ENCODE data around the gene FHIT. TPM values are rescaled to one million over a fixed set of nuclear protein-coding genes. Genes with fewer than 3 reads are reported as not detected.

Gene FHIT
- total RNA-seq, 1 experiment from 2014 or later, result 20.1 TPM

DNA sequence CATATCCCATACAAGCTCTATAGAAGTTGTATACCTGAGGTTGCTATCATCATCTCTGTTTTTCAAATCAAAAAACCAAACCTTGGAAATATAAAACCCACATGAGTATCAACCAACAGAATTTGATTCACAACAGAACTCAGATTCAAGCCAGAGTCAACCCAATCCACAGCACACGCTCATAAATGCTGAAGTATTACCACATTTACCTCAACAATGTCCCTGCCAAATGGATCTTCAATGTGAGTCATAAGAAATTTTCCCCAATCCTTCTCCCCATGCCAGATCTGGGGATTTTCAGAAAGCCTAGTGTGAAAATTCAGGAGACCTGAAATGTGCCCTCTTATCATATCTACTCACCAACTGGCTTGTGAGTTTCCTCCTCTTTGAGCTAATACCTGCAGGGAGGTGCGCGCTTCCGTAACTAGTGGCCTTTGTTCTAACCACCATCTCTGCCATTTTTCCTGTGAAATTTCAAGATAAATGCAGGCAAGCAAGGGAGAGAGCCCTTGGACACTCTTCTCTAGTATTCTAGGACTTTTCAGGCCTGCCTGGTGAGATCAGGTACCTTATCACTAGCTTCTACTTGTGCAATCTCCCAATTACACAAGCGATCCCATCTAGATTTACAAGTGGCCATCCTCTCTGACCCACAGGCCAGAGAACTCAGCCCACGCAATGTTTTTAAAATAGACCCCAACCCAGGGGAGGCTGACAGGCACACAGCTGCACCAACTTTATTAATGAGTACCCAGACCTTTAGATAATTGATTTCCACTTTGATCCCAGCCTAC is 1124.5 kb downstream of the FHIT start:
- intact Hi-C loops (cut with micrococcal nuclease), result no loop called here
- POLR2A ChIA-PET, result no interaction called here
- peaks cover 6% of the 10 kb centered on the region for H3K36me3 Mint-ChIP-seq (ENCODE audit: insufficient read depth, unreplicated experiment)
- peak; percentile 38 for DNase-seq (ENCODE audit: unreplicated experiment)
- BruUV-seq (replicated peaks), result no TSS peak
- CTCF ChIA-PET, result interaction anchor here (0.6 kb wide), 1 partner anchor 58 kb away, joined by 4 read pairs; no protein-coding TSS in a partner anchor
- no peaks in the 10 kb centered on the region for H3K27me3 Mint-ChIP-seq (ENCODE audit: insufficient read depth, unreplicated experiment)
- TF ChIP-seq, protein P1, sequence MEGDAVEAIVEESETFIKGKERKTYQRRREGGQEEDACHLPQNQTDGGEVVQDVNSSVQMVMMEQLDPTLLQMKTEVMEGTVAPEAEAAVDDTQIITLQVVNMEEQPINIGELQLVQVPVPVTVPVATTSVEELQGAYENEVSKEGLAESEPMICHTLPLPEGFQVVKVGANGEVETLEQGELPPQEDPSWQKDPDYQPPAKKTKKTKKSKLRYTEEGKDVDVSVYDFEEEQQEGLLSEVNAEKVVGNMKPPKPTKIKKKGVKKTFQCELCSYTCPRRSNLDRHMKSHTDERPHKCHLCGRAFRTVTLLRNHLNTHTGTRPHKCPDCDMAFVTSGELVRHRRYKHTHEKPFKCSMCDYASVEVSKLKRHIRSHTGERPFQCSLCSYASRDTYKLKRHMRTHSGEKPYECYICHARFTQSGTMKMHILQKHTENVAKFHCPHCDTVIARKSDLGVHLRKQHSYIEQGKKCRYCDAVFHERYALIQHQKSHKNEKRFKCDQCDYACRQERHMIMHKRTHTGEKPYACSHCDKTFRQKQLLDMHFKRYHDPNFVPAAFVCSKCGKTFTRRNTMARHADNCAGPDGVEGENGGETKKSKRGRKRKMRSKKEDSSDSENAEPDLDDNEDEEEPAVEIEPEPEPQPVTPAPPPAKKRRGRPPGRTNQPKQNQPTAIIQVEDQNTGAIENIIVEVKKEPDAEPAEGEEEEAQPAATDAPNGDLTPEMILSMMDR (IDR thresholded peaks at IDR 0.05; ENCODE audit: unreplicated experiment), result no peak
- H3K4me3 Mint-ChIP-seq (ENCODE audit: unreplicated experiment), result no peak overlapping the region
- H3K9me3 Mint-ChIP-seq (ENCODE audit: unreplicated experiment), result no peaks in the 10 kb centered on the region
- H3K4me1 Mint-ChIP-seq (ENCODE audit: insufficient read depth, unreplicated experiment), result no peaks in the 10 kb centered on the region
- H3K27ac Mint-ChIP-seq (ENCODE audit: low read depth, unreplicated experiment), result no peak overlapping the region

DNA sequence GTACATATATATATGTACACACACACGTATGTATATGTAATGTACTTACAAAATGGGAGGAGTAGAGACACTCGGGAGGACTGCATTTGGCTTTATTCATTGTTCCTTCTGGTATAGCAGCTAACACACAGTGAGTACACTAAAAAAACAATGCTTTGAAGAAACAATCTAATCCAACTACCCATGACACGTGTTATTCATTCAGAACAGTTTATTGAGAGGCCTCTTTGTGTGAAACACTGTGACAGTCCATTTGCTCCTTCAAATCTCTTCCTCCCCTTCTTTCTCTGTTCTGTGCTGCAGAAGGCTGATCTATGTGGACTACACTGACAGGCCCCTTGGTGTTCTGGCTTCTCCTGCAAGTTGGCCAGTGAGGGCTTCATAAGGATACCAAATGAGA is 1125.6 kb downstream of the FHIT start:
- Mint-ChIP-seq H3K36me3 (ENCODE audit: insufficient read depth, unreplicated experiment) (peaks cover 6% of the 10 kb centered on the region), H3K4me1 (ENCODE audit: insufficient read depth, unreplicated experiment) (no peaks in the 10 kb centered on the region), H3K9me3 (ENCODE audit: unreplicated experiment) (no peaks in the 10 kb centered on the region), H3K27ac (ENCODE audit: low read depth, unreplicated experiment) (no peak overlapping the region), H3K27me3 (ENCODE audit: insufficient read depth, unreplicated experiment) (no peaks in the 10 kb centered on the region), H3K4me3 (ENCODE audit: unreplicated experiment) (no peak overlapping the region)
- ChIA-PET CTCF (interaction anchor here (0.6 kb wide), 1 partner anchor 60 kb away, joined by 4 read pairs; no protein-coding TSS in a partner anchor), POLR2A (no interaction called here)
- intact Hi-C loops (cut with micrococcal nuclease), result no loop called here
- TF ChIP-seq, protein P1 (IDR thresholded peaks at IDR 0.05; ENCODE audit: unreplicated experiment), result no peak
- no TSS peak for BruUV-seq (replicated peaks)
- DNase-seq (ENCODE audit: unreplicated experiment), result no peak

DNA sequence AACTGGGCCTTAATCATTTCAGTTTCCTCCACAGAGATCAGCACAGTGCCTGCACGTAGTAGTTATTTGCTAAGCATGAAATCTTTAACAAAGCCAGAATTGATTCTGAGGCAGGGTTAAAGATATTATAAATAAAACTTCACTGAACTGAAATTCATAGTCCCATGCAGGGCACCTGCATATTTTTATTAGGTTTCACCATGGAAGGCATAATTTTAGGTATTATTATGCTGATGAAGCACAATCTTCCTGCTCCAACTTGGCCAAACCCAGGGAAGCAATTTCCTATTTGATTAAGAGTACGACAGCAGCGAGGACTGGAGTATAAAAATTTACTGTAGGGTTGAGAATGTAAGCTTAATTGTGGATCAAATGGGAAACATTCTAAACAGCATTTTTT is 1131.0 kb downstream of the FHIT start:
- no peak overlapping the region for H3K27ac Mint-ChIP-seq (ENCODE audit: low read depth, unreplicated experiment)
- intact Hi-C loops (cut with micrococcal nuclease), result no loop called here
- no peaks in the 10 kb centered on the region for H3K27me3 Mint-ChIP-seq (ENCODE audit: insufficient read depth, unreplicated experiment)
- POLR2A ChIA-PET, result no interaction called here
- no peaks in the 10 kb centered on the region for H3K4me1 Mint-ChIP-seq (ENCODE audit: insufficient read depth, unreplicated experiment)
- H3K4me3 Mint-ChIP-seq (ENCODE audit: unreplicated experiment), result no peak overlapping the region
- TF ChIP-seq, protein P1 (IDR thresholded peaks at IDR 0.05; ENCODE audit: unreplicated experiment), result no peak
- no TSS peak for BruUV-seq (replicated peaks)
- no peak for DNase-seq (ENCODE audit: unreplicated experiment)
- H3K36me3 Mint-ChIP-seq (ENCODE audit: insufficient read depth, unreplicated experiment), result no peaks in the 10 kb centered on the region
- no peaks in the 10 kb centered on the region for H3K9me3 Mint-ChIP-seq (ENCODE audit: unreplicated experiment)
- CTCF ChIA-PET, result interaction anchor here (0.6 to 1.0 kb wide), 2 partner anchors 14 to 23 kb away, joined by 3 read pairs; no protein-coding TSS in a partner anchor

DNA sequence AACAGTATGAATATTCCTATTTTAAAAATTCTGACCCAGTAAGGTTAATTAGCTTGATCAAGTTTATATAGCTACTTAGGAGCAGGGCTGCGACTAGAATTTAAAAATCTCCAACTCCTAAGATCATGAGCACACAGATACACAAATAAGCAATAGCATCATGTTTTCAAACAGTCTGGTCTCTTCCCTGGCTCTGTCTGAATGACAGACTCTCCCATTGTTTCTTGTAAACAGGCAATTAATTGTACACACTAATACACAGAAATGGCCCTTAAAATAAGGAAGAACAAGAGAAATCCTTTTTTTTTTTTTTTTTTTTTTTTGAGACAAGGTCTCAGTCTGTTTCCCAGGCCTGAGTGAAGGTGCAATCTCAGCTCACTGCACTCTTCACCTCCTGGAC is 1137.1 kb downstream of the FHIT start:
- Mint-ChIP-seq H3K27ac (ENCODE audit: low read depth, unreplicated experiment) (no peak overlapping the region), H3K4me3 (ENCODE audit: unreplicated experiment) (no peak overlapping the region), H3K9me3 (ENCODE audit: unreplicated experiment) (no peaks in the 10 kb centered on the region), H3K4me1 (ENCODE audit: insufficient read depth, unreplicated experiment) (no peaks in the 10 kb centered on the region), H3K36me3 (ENCODE audit: insufficient read depth, unreplicated experiment) (no peaks in the 10 kb centered on the region), H3K27me3 (ENCODE audit: insufficient read depth, unreplicated experiment) (no peaks in the 10 kb centered on the region)
- POLR2A ChIA-PET, result interaction anchor here (0.8 kb wide), 1 partner anchor 15 kb away, joined by 4 read pairs; no protein-coding TSS in a partner anchor
- no TSS peak for BruUV-seq (replicated peaks)
- intact Hi-C loops (cut with micrococcal nuclease), result no loop called here
- TF ChIP-seq, protein P1 (IDR thresholded peaks at IDR 0.05; ENCODE audit: unreplicated experiment), result no peak
- CTCF ChIA-PET, result interaction anchor here (1.1 to 1.3 kb wide), 2 partner anchors 10 to 21 kb away, joined by 3 to 4 read pairs; no protein-coding TSS in a partner anchor
- no peak for DNase-seq (ENCODE audit: unreplicated experiment)

All from MCF 10A (cell line).